GM12892 (cell line): ENCODE data around the gene SLC39A11.

Experiments
- POLR2A ChIP-seq: IDR thresholded peaks from 2 replicates; pipeline ENCODE4 v1.6.1; 2011; ENCODE audit warnings: low read depth, low read length, control low read depth
- POLR2AphosphoS5 ChIP-seq: IDR thresholded peaks from 2 replicates; pipeline ENCODE4 v1.6.1; 2011; ENCODE audit warnings: low read depth, low read length, control low read depth
- TAF1 ChIP-seq: IDR thresholded peaks from 2 replicates; pipeline ENCODE4 v1.6.1; 2011; ENCODE audit warnings: low read depth, mild to moderate bottlenecking, control low read depth, low read length, borderline replicate concordance

- TF ChIP-seq POLR2A (no peak), TAF1 (no peak), POLR2AphosphoS5 (no peak)
Measured at GRCh38 chr17:72682605-72683004, 409.9 kb downstream of the SLC39A11 start.
